H1 (cell line): ENCODE results near the gene CADM1. TPM values are rescaled to one million over a fixed set of nuclear protein-coding genes. Genes with fewer than 3 reads are reported as not detected.

Source experiments
- BCL11A ChIP-seq, 2 experiments: IDR thresholded peaks; one replicate each; pipeline ENCODE4 v1.6.1; 2011; ENCODE audit warnings: low read depth in 2 of 2, low read length in 2 of 2, mild to moderate bottlenecking in 2 of 2
- CBX8 ChIP-seq: fragments of 300-800, 300-1000 bp; sonication (generic); IDR thresholded peaks from 2 replicates; pipeline ENCODE4 v1.7.1; 2016; ENCODE audit warnings: low read depth, low read length, borderline replicate concordance
- CEBPB ChIP-seq: IDR thresholded peaks from 2 replicates; pipeline ENCODE4 v1.6.1; 2012; ENCODE audit warnings: low read depth, low read length
- HDAC6 ChIP-seq: IDR thresholded peaks from one replicate; pipeline ENCODE4 v1.7.1; 2012; ENCODE audit warnings: low read depth, mild to moderate bottlenecking, inconsistent platforms, low read length, moderate library complexity
- JUND ChIP-seq: IDR thresholded peaks from 2 replicates; pipeline ENCODE4 v1.6.1; 2011; ENCODE audit warnings: mild to moderate bottlenecking, improper control_type of control experiment, low read length
- POU5F1 ChIP-seq: IDR thresholded peaks from 2 replicates; pipeline ENCODE4 v1.6.1; 2011; ENCODE audit warnings: low read depth, mild to moderate bottlenecking, low read length, moderate library complexity
- RAD21 ChIP-seq, 2 experiments: IDR thresholded peaks in 1 of 2; conservative IDR thresholded peaks in 1 of 2; 2 replicates each; pipeline ENCODE4 v1.6.1; 2011; ENCODE audit warnings: low read depth in 2 of 2, low read length in 2 of 2, improper control_type of control experiment in 1 of 2, inconsistent platforms in 1 of 2, mild to moderate bottlenecking in 1 of 2, moderate library complexity in 1 of 2
- SIN3A ChIP-seq, 2 experiments: IDR thresholded peaks in 1 of 2; conservative IDR thresholded peaks in 1 of 2; 2 replicates each; pipeline ENCODE4 v1.6.1; 2011 to 2012; ENCODE audit warnings: low read length in 2 of 2, improper control_type of control experiment in 1 of 2, low read depth in 1 of 2, mild to moderate bottlenecking in 1 of 2
- SIX5 ChIP-seq: IDR thresholded peaks from 2 replicates; pipeline ENCODE4 v1.6.1; 2011; ENCODE audit warnings: mild to moderate bottlenecking, low read depth, low read length
- TBP ChIP-seq: IDR thresholded peaks from 2 replicates; pipeline ENCODE4 v1.6.1; 2011; ENCODE audit warnings: low read depth, low read length, improper control_type of control experiment
- polyA plus RNA-seq, 7 experiments: library from polyadenylated mRNA; depleted of rRNA in 3 of 7; stranded (reverse) in 5 of 7; unstranded in 2 of 7; fragments of >200 nt in 5 of 7; fragments of 200-250 nt in 2 of 7; gene quantifications; 1 replicate in 5 of 7; 2 replicates in 1 of 7; 4 replicates in 1 of 7; pipeline versions ENCODE4 v1.2.1 to v1.2.3, GENCODE V29; 2011 to 2013; ENCODE audit warnings: missing spikeins in 2 of 7, mixed read lengths in 2 of 7
- total RNA-seq: library from RNA; stranded (reverse); fragmentation: NEBNext Ultra II Directional; extraction: Animal tissue kit (Norgen Biotek cat#: 25700); gene quantifications from 2 replicates; pipeline ENCODE4 v1.2.1, GENCODE V29; 2021
- TF ChIP-seq, protein P1 (sequence below): fragments of 300-600 bp; sonication (generic); IDR thresholded peaks from 2 replicates; pipeline ENCODE4 v1.7.1; 2012; ENCODE audit warnings: low read length, moderate library complexity, mild to moderate bottlenecking, inconsistent platforms; ENCODE audit not compliant: insufficient replicate concordance

CADM1 gene
- total and polyA plus RNA-seq, 2 of the 8 experiments (the other 6 are each of a cell fraction or from before 2014, with no cell fraction given), result 8.3 to 25.3 TPM

DNA sequence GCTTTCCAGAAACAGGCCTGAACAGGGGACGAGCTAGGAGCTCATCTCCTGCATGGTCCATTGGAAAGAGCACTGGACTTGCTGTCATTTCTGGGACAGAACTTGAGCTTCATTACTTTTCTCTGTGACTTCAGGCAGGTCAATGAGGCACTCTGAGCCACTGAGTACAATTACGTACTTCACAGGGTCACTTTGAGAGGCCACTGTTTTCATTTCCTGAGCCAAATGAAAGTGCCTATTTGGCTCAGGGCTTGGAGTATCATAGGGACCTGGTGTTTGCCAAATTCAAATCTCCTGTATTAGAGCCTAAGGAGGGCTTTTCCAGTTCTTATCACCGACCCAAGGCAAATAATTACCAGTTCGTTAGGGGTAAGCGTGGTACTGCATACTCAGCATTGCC, 319.3 kb downstream of the CADM1 start (continued):
- TF ChIP-seq, protein P1, sequence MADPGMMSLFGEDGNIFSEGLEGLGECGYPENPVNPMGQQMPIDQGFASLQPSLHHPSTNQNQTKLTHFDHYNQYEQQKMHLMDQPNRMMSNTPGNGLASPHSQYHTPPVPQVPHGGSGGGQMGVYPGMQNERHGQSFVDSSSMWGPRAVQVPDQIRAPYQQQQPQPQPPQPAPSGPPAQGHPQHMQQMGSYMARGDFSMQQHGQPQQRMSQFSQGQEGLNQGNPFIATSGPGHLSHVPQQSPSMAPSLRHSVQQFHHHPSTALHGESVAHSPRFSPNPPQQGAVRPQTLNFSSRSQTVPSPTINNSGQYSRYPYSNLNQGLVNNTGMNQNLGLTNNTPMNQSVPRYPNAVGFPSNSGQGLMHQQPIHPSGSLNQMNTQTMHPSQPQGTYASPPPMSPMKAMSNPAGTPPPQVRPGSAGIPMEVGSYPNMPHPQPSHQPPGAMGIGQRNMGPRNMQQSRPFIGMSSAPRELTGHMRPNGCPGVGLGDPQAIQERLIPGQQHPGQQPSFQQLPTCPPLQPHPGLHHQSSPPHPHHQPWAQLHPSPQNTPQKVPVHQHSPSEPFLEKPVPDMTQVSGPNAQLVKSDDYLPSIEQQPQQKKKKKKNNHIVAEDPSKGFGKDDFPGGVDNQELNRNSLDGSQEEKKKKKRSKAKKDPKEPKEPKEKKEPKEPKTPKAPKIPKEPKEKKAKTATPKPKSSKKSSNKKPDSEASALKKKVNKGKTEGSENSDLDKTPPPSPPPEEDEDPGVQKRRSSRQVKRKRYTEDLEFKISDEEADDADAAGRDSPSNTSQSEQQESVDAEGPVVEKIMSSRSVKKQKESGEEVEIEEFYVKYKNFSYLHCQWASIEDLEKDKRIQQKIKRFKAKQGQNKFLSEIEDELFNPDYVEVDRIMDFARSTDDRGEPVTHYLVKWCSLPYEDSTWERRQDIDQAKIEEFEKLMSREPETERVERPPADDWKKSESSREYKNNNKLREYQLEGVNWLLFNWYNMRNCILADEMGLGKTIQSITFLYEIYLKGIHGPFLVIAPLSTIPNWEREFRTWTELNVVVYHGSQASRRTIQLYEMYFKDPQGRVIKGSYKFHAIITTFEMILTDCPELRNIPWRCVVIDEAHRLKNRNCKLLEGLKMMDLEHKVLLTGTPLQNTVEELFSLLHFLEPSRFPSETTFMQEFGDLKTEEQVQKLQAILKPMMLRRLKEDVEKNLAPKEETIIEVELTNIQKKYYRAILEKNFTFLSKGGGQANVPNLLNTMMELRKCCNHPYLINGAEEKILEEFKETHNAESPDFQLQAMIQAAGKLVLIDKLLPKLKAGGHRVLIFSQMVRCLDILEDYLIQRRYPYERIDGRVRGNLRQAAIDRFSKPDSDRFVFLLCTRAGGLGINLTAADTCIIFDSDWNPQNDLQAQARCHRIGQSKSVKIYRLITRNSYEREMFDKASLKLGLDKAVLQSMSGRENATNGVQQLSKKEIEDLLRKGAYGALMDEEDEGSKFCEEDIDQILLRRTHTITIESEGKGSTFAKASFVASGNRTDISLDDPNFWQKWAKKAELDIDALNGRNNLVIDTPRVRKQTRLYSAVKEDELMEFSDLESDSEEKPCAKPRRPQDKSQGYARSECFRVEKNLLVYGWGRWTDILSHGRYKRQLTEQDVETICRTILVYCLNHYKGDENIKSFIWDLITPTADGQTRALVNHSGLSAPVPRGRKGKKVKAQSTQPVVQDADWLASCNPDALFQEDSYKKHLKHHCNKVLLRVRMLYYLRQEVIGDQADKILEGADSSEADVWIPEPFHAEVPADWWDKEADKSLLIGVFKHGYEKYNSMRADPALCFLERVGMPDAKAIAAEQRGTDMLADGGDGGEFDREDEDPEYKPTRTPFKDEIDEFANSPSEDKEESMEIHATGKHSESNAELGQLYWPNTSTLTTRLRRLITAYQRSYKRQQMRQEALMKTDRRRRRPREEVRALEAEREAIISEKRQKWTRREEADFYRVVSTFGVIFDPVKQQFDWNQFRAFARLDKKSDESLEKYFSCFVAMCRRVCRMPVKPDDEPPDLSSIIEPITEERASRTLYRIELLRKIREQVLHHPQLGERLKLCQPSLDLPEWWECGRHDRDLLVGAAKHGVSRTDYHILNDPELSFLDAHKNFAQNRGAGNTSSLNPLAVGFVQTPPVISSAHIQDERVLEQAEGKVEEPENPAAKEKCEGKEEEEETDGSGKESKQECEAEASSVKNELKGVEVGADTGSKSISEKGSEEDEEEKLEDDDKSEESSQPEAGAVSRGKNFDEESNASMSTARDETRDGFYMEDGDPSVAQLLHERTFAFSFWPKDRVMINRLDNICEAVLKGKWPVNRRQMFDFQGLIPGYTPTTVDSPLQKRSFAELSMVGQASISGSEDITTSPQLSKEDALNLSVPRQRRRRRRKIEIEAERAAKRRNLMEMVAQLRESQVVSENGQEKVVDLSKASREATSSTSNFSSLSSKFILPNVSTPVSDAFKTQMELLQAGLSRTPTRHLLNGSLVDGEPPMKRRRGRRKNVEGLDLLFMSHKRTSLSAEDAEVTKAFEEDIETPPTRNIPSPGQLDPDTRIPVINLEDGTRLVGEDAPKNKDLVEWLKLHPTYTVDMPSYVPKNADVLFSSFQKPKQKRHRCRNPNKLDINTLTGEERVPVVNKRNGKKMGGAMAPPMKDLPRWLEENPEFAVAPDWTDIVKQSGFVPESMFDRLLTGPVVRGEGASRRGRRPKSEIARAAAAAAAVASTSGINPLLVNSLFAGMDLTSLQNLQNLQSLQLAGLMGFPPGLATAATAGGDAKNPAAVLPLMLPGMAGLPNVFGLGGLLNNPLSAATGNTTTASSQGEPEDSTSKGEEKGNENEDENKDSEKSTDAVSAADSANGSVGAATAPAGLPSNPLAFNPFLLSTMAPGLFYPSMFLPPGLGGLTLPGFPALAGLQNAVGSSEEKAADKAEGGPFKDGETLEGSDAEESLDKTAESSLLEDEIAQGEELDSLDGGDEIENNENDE, result no peak
- TF ChIP-seq HDAC6, result no peak
- TF ChIP-seq CEBPB, result no peak
- TF ChIP-seq BCL11A (IDR thresholded peaks at IDR 0.05; ENCODE audit: low read depth in 2 of 2, low read length in 2 of 2), result no peak
- no peak for TF ChIP-seq TBP
- TF ChIP-seq SIX5, result no peak
- TF ChIP-seq JUND, result no peak
- TF ChIP-seq RAD21 (IDR thresholded peaks at IDR 0.05 in 1 of 2, conservative IDR thresholded peaks at IDR 0.05 in 1 of 2; ENCODE audit: low read depth in 2 of 2, low read length in 2 of 2), result no peak
- TF ChIP-seq SIN3A (conservative IDR thresholded peaks at IDR 0.05 in 1 of 2, IDR thresholded peaks at IDR 0.05 in 1 of 2; ENCODE audit: low read depth in 1 of 2, low read length in 2 of 2), result no peak
- TF ChIP-seq CBX8, result no peak
- TF ChIP-seq POU5F1, result no peak
